Measurements from ENCODE around the gene MMAA. TPM values are rescaled to one million over a fixed set of nuclear protein-coding genes. Genes with fewer than 3 reads are reported as not detected.

The MMAA gene
- total and polyA plus RNA-seq, 4 donors = 6.5 to 14.0 (median 8.9) TPM

DNA sequence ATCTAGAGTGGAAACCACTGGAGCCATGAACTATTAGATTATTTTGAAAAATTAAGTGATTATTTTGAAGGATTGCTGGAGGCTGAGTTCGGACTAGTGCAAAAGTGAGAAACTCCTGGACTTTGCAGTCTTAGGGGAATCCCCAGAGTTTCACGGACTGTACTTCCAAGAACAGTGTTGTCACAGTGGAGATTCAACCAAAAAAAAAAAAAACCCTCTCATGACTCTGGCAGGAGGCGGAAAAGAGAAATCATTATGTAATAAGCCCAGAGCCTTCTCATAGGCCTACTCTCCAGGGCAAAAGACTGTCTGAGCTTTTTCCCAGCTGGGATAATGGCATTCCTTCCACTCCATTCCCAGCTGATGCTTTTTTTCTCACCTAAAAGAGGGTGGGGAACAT, 44.0 kb downstream of the MMAA start:
- Histone ChIP-seq H3K36me3 (ENCODE audit: control insufficient read depth in 4 of 4, insufficient read depth in 4 of 4, low read length in 4 of 4) (peaks cover 0 to 5% (median 0%) of the 10 kb centered on the region in 4 donors), H3K9ac (ENCODE audit: insufficient read depth in 1 of 2, low read length in 2 of 2) (no peak overlapping the region), H3K27ac (ENCODE audit: low read depth in 1 of 2, low read length in 1 of 2) (no peak overlapping the region), H3K27me3 (ENCODE audit: control insufficient read depth in 3 of 3, insufficient read depth in 3 of 3, low read length in 2 of 3) (no peaks in the 10 kb centered on the region), H3K4me3 (no peak overlapping the region), H3K4me1 (ENCODE audit: control insufficient read depth in 5 of 5, insufficient read depth in 5 of 5, low read length in 5 of 5) (no peaks in the 10 kb centered on the region), H3K9me3 (ENCODE audit: control insufficient read depth in 4 of 4, insufficient read depth in 3 of 4, low read length in 3 of 4) (no peaks in the 10 kb centered on the region)
- DNase-seq (no peak), ATAC-seq (ENCODE audit: insufficient read depth, low FRiP score) (no peak)
- TF ChIP-seq, protein P1, sequence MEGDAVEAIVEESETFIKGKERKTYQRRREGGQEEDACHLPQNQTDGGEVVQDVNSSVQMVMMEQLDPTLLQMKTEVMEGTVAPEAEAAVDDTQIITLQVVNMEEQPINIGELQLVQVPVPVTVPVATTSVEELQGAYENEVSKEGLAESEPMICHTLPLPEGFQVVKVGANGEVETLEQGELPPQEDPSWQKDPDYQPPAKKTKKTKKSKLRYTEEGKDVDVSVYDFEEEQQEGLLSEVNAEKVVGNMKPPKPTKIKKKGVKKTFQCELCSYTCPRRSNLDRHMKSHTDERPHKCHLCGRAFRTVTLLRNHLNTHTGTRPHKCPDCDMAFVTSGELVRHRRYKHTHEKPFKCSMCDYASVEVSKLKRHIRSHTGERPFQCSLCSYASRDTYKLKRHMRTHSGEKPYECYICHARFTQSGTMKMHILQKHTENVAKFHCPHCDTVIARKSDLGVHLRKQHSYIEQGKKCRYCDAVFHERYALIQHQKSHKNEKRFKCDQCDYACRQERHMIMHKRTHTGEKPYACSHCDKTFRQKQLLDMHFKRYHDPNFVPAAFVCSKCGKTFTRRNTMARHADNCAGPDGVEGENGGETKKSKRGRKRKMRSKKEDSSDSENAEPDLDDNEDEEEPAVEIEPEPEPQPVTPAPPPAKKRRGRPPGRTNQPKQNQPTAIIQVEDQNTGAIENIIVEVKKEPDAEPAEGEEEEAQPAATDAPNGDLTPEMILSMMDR (IDR thresholded peaks at IDR 0.05; ENCODE audit: control extremely low read depth, extremely low read depth) = no peak
- 63 to 87% methylated on average over 3 of the region's 3 CpGs for WGBS, 2 donors

DNA sequence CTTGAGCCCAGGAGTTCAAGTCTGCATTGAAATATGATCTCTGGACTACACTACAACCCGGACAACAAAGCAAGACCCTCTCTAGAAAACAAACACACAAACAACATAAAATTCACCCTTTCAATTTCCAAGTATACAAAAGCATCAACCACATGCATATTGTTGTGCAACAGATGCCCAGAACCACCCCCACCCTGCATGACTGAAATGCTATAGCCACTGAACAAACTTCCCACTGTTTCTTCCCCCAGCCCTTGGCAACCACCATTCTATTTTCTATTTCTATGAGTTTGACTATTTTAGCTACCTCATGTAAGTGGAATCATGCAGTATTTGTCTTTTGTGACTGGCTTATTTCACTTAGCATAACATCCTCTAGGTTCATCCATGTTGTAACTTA, 46.6 kb downstream of the MMAA start:
- H3K4me3 ChIP-seq = no peak overlapping the region
- H3K9ac ChIP-seq (ENCODE audit: insufficient read depth in 1 of 2, low read length in 2 of 2) = no peak overlapping the region
- ATAC-seq (ENCODE audit: insufficient read depth, low FRiP score) = no peak
- H3K9me3 ChIP-seq (ENCODE audit: control insufficient read depth in 4 of 4, insufficient read depth in 3 of 4, low read length in 3 of 4) = no peaks in the 10 kb centered on the region
- H3K27ac ChIP-seq (ENCODE audit: low read depth in 1 of 2, low read length in 1 of 2) = no peak overlapping the region
- no peak for DNase-seq
- H3K27me3 ChIP-seq (ENCODE audit: control insufficient read depth in 3 of 3, insufficient read depth in 3 of 3, low read length in 2 of 3) = no peaks in the 10 kb centered on the region
- 88 to 89% methylated on average over 1 of the region's 1 CpG for WGBS, 2 donors
- peaks cover 0 to 2% (median 0%) of the 10 kb centered on the region in 5 donors for H3K4me1 ChIP-seq (ENCODE audit: control insufficient read depth in 5 of 5, insufficient read depth in 5 of 5, low read length in 5 of 5)
- no peaks in the 10 kb centered on the region for H3K36me3 ChIP-seq (ENCODE audit: control insufficient read depth in 4 of 4, insufficient read depth in 4 of 4, low read length in 4 of 4)
- TF ChIP-seq, protein P1 (IDR thresholded peaks at IDR 0.05; ENCODE audit: control extremely low read depth, extremely low read depth) = no peak

DNA sequence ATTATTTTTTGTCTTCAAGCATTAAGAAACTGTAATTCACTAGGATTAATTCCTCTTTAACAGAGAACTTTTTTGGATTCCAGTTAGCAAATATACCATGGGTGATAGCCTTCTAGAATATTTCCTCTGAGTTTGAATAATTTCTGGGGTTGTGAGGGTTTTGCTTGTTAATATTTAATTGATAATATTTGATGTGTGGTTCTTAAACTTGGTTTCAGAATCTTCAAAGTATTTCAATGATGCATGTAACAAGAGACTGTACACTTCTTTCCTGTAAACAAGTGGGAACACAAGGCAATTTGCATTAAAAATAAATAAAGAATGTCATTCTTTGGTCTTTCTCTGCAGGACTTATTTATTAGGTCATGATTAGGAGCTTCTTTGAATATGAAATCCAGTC, 51.2 kb downstream of the MMAA start:
- H3K9ac ChIP-seq (ENCODE audit: insufficient read depth in 1 of 2, low read length in 2 of 2) = no peak overlapping the region

More for the DNA sequence above, 51.2 kb downstream of the MMAA start:
- Histone ChIP-seq H3K9me3 (ENCODE audit: control insufficient read depth in 4 of 4, insufficient read depth in 3 of 4, low read length in 3 of 4) (no peaks in the 10 kb centered on the region), H3K4me1 (ENCODE audit: control insufficient read depth in 5 of 5, insufficient read depth in 5 of 5, low read length in 5 of 5) (peaks cover 0 to 6% (median 0%) of the 10 kb centered on the region in 5 donors), H3K36me3 (ENCODE audit: control insufficient read depth in 4 of 4, insufficient read depth in 4 of 4, low read length in 4 of 4) (no peaks in the 10 kb centered on the region), H3K27me3 (ENCODE audit: control insufficient read depth in 3 of 3, insufficient read depth in 3 of 3, low read length in 2 of 3) (no peaks in the 10 kb centered on the region), H3K4me3 (no peak overlapping the region), H3K27ac (ENCODE audit: low read depth in 1 of 2, low read length in 1 of 2) (no peak overlapping the region)
- DNase-seq (no peak), ATAC-seq (ENCODE audit: insufficient read depth, low FRiP score) (no peak)
- TF ChIP-seq, protein P1 (IDR thresholded peaks at IDR 0.05; ENCODE audit: control extremely low read depth, extremely low read depth) = no peak

Data from lung (tissue), 12 donors.